GM20431 (cell line): ENCODE results near the gene CCDC190.

ENCODE experiments used
- in situ Hi-C: fragments of 300-500 bp; cut with MseI, MboI; formaldehyde crosslinking; loops from one replicate; pipeline ENCODE4 v1.15.0; 2020; ENCODE audit warnings: low sequenced_read_pairs; ENCODE audit not compliant: unreplicated experiment

The CCDC190 gene

DNA sequence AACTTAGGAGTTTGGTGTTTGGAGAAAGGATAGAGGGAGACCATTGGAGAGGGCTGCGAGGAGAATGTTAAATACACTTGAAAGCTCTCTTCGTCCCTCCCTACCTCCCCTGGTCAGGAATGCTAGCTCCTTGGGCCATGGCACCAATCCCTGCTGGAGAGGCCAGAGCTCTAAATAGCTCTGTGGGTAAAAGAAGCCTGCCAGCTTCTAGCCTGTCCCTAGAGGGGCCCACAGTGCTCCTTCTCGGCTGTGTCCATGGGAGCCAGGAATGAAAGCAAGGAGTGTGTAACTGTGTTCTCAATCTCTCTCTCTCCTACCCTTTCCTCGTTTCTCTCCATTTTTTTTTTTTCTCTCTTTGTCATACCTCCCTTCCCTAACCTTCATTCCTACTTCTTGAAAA, at the start of gene CCDC190:
Gene CCDC190 (minus strand): TSS at position 75 of the 400 bp plus-strand sequence. CDS start 1,529 bp downstream, outside the sequence.
- in situ Hi-C loops, result loop anchor here (25.0 kb wide), 1 partner anchor 451 kb away; the partner anchor contains the start of gene NUF2

GRCh38 chr1:162910161-162910560, 49.2 kb upstream of the CCDC190 start:
- in situ Hi-C loops, result no loop called here

GRCh38 chr1:162908780-162909179, 47.8 kb upstream of the CCDC190 start:
- in situ Hi-C loops, result no loop called here

DNA sequence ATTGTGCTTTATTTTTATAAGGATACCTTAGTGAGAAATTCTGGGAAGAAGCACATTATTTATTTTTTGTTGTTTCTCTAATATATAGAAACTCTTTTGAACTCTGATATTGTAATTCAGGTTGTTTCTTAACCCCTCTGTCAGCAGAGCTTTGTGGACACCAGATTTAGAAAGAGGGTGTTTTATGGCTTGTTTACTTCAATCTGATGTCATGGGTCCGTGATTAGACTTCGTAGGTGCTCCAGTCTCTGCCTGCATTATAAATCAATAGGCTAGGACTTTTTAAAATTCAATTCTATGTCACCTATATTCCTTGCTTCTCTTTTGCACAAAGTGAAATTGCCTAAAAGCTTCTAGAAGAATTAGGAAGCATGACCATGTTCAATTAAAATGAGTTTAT, 47.3 kb upstream of the CCDC190 start:
- in situ Hi-C loops, result no loop called here

GRCh38 chr1:162906485-162906884, 45.5 kb upstream of the CCDC190 start:
- in situ Hi-C loops, result no loop called here

DNA sequence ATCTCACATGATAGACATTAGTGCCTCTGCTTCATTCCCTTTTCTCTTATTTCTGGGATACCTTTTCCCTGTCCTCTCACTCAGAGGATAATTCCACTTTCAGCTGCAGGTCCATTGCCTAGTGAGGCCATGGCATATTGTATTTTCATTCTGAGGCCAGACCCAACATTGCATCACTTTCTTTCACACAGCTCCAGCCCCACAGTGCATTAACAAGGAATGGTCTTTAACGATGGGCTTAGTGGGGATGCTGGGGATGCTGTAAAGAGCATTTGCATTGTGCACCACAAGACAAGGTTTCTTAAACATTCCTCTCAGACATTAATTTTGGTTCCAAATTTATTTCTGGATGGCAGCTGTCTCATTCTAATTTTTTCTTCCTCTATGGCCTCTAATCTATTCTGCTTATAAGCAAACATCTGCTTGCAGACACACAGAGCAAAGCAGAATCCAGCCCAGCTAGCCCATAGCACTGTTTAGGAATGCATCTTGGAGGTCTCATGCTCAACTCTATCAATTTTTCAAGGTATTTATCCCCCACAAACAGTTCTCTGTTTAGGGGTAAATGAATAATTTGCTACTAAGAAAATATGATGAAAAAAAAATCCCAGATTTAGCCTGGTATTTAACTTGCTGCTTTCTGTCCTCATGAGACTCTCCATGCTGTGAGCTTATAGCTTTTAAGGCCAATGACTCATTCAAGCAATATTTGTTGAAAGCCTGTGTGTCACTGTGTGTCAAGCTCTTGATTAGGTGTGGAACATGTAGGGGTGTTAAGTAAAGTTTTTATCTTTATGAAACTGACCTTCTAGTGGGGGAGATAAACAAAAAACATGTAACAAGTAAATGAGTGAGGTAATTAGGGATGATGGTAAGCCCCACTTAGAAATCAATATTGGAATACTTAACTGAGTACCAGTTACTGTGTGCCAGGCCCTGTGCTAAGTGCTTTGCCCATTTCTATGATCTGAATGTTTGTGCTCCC, 44.5 kb upstream of the CCDC190 start:
- in situ Hi-C loops, result no loop called here

GRCh38 chr1:162904579-162904978, 43.6 kb upstream of the CCDC190 start:
- in situ Hi-C loops, result no loop called here

- in situ Hi-C loops, result no loop called here
These were observed 43.0 kb upstream of the CCDC190 start for GRCh38 chr1:162904023-162904422.

GRCh38 chr1:162903246-162903645, 42.3 kb upstream of the CCDC190 start:
- in situ Hi-C loops, result no loop called here

DNA sequence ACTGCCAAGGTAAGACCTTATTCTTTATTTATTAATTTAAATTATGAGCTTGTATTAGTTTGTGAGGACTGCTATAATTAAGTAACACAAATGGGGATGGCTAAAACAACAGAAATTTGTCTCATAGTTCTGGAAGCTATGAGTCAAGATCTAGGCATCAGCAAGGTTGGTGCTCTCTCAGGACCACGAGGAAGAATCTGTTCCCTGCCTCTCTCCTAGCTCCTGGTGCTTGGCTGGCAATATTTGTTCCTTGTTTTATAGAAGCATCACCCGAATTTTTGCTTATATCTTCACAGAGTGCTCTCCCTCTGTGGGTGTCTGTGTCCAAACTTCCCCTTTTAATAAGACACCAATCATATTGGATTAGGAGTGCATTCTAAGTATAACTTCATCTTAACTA, 41.4 kb upstream of the CCDC190 start:
- in situ Hi-C loops, result no loop called here

DNA sequence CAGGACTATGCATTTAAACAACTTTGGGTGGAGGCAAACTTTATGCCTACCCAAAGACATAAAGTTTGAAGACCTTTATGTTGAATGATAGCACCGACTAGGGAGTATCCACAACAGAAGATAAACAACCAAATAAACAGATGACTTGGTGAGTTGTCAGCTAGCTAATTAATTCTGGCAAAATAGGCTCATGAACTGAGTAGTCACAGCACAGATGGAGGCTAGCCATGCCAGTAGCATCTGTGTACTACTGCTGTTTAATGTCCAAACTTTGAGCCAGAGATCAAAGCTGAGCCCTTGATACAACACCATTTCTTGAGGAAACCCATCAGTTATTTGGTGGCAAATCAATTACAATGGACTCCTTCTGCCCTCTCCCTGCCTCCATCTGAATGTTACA, 40.3 kb upstream of the CCDC190 start:
- in situ Hi-C loops, result no loop called here

DNA sequence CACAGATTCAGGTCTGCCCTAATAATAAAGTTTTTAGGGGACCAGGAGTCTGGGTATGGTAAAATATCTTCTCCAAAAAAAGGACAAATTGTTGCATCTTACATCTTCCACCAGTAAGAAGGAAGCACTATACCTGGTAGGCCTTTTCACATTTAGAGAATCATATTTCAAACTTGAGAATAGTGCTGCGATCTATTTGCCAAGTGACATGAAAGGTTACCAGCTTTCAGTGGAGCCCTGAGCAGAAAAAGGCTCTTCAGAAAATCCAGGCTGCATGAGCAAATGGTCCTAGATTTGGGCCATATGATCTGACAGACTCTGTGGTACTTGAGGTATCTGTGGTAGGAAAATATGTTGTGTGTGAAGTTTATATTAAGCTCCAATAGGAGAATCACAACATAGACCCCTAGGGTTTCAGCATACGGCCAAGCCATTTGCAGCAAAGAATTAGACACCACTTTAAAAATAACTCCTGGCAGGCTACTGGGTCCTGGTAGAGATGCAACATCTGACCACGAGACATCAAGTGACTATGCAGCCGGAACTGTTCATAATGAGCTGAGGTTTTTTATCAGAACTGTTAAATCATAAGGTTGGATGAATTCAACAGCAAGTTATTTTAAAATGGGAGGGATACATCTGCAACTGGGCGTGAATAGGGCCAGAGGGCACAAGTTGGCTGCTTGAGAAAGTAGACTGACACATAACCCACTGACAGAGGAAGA, 38.6 kb upstream of the CCDC190 start:
- in situ Hi-C loops, result loop anchor here (25.0 kb wide), 1 partner anchor 288 kb away; no protein-coding TSS in a partner anchor

DNA sequence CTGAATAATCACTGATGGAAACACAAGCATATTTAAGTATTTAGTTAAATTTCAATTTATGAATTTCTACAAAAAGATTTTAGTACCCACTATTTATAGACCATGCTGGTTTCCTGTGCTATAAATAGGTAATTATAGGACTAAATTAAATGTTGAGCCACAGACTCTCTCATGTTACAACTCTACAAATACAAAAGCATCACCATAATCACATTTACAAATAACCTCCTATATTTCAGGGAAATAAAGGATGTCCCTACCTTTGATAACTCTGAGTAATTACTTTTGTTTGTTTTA, 32.6 kb upstream of the CCDC190 start:
- in situ Hi-C loops, result loop anchor here (25.0 kb wide), 1 partner anchor 294 kb away; no protein-coding TSS in a partner anchor

DNA sequence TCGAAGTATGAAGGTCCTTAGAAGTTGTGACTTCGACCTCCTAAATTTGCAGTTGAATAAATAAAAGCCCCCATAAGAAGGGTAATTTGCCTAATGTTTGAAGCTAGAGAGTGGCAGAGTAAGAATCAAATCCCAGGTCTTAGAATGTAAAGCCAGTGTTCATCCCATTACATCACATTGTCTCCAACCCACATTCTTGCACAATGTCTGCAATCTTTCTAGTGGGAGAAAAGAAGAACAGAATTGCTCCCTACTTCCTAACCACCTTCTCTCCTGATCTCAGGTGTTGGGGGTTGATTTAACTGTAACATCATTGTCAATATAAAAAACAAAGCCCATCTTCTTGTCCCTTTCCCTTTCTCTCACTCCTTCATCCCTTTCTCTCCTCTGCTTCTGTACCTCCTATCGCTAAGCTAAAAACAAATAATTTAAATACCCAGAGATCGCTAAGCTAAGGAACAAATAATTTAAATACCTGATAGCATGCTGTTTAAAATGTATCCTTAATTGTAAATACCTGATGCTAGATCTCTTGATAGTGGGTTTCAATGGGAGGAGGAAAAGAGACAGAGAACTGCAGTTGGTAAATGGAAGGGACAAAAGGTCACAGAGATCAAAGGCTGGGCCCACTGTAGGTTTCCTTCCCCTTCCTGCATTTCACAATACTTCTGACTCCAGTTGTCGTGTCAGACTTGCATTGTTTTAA, 32.1 kb upstream of the CCDC190 start:
- in situ Hi-C loops, result loop anchor here (25.0 kb wide), 1 partner anchor 294 kb away; no protein-coding TSS in a partner anchor

- in situ Hi-C loops, result loop anchor here (25.0 kb wide), 1 partner anchor 297 kb away; no protein-coding TSS in a partner anchor
These were observed 29.0 kb upstream of the CCDC190 start for GRCh38 chr1:162889989-162890388.

DNA sequence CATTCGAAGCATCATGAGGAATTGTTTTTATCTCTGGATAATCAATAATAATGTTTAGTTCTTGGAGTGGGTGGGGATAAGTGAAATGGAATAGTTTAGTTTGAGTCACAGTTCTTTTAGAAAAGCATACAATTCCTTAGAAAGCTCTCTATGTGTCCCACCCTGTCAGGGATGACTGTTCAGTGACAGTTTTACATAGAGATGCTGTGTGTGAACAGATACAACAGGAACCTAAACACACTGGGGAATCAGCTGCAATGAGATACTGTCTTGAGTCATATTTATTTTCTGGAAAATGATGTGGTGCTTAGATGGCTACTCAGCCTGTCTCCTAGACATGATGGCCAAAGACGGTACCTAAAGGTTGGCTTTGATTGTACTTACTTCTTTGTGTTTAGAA, 25.7 kb upstream of the CCDC190 start:
- in situ Hi-C loops, result loop anchor here (25.0 kb wide), 1 partner anchor 301 kb away; no protein-coding TSS in a partner anchor

GRCh38 chr1:162885265-162885664, 24.3 kb upstream of the CCDC190 start:
- in situ Hi-C loops, result loop anchor here (25.0 kb wide), 1 partner anchor 302 kb away; no protein-coding TSS in a partner anchor

- in situ Hi-C loops, result loop anchor here (25.0 kb wide), 1 partner anchor 302 kb away; no protein-coding TSS in a partner anchor
These were observed 23.9 kb upstream of the CCDC190 start for GRCh38 chr1:162884831-162885230.

DNA sequence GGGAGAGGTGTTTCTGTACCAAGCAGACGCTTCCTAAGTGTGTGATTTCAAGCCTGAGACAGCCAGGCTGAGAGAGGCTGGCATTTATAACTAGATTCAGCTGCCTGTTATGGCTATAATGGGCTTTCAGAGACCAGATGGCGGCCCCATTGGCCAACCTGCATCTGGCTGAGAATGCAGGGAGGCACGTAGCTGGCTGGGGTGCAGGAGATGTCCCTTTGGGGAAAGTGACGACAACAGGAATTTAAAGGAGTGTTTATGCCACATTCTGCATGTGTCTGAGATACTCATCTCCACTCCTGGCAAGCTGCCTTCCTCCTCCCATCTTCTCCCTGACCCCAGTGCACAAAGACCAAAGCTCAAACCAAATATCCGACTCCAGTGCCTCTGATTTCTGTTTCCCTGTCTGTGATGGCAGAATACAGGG, 21.3 kb upstream of the CCDC190 start:
- in situ Hi-C loops, result loop anchor here (25.0 kb wide), 1 partner anchor 305 kb away; no protein-coding TSS in a partner anchor

DNA sequence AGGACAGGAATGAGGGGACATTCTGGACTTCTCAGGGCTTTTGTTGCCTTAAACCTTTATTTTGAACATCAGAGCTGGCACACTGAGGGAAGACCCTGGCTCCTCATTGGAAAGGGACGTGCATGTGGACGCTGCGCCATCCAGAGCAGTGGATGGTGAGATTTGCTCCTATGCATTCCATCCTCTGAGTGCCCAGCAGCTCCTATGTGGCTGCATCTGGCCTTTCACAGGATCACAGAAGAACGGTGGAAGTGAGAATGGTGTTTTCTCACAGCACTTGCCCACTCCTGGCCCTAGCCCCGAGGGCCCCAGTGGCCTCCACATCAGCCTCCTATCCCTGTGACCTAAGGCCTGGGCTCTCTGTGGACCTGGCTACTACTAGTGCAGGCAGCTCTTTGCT, 20.6 kb upstream of the CCDC190 start:
- in situ Hi-C loops, result loop anchor here (25.0 kb wide), 1 partner anchor 306 kb away; no protein-coding TSS in a partner anchor
